NCI-H2107 (cell line): ENCODE data around the gene NPM3.
"Not testable (repeated sequence)": the region's sequence is repeated elsewhere in the genome, so short reads cannot be mapped to it uniquely, and the experiment has no call there.

ENCODE experiments used
- DNase-seq: peaks from one replicate; lab custom pipeline; 2025; lab: John Stamatoyannopoulos, UW

NPM3 gene

GRCh38 chr10:101803511-101803910, 20.3 kb upstream of the NPM3 start:
- no peak for DNase-seq

DNA sequence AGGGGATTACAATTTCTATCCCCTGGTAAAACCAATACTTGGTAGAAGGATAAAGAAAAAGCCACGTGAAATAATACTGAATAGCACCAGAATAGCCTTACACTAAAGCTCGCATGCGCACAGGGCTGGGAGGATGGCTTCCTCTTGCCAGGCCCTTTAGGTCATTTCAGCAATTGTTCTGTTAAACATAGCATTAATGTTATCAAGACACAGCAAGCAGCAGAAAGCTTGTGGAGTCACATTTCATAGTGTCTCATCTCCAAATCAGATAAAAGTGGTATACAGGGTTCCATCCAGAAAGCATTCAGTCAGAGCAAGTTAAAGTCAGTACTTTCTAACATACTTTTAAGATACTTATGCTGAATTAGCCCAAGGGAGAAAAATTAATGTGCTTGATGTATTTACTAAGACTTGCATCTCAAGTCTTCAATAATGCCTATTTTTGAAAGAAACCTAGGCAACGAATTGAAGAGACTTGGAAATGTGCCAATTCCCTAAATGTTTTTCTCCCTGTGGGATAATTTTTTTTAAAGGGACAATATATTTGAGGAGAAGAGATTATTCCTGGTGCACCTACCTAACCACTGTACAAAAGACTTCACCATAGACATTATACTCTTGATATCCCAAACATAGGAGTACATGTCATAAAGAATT, 14.3 kb upstream of the NPM3 start:
- no peak for DNase-seq

- DNase-seq: no peak
These were observed 10.3 kb upstream of the NPM3 start for GRCh38 chr10:101793526-101793925.

DNA sequence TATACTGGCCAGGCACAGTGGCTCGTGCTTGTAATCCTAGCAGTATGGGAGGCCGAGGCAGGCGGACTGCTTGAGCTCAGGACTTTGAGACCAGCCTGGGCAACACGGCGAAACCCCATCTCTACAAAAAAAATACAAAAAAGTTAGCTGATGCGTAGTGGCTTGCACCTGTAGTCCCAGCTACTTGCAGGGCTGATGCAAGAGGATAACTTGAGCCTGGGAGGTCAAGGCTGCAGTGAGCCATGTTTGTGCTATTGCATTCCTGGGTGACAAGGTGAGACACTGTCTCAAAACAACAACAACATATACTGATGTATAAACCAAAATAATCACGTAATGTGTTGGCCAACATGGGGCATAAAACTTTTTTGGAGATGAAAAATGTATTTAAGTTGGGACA, 6.4 kb upstream of the NPM3 start:
- DNase-seq: no peak

DNA sequence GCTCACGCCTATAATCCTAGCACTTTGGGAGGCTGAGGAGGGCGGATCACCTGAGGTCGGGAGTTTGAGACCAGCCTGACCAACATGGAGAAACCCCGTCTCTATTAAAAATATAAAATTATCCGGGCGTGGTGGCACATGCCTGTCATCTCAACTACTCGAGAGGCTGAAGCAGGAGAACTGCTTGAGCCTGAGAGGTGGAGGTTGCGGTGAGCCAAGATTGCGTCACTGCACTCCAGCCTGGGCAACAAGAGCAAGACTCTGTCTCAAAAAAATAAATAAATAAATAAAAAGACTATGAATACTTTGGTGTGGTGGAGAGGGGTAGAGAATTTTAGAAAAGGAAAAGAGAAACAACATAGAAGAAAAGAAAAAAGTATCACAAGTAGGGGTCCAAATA, 6.0 kb upstream of the NPM3 start:
- not testable (repeated sequence) for DNase-seq

GRCh38 chr10:101785801-101786200, 2.6 kb upstream of the NPM3 start:
- no peak for DNase-seq

- DNase-seq: no peak
These were observed 1.3 kb upstream of the NPM3 start for GRCh38 chr10:101784558-101784957.

GRCh38 chr10:101783736-101784118, 481 bp upstream of the NPM3 start:
- no peak for DNase-seq

GRCh38 chr10:101781984-101782810, 1.0 kb downstream of the NPM3 start:
- DNase-seq: no peak

DNA sequence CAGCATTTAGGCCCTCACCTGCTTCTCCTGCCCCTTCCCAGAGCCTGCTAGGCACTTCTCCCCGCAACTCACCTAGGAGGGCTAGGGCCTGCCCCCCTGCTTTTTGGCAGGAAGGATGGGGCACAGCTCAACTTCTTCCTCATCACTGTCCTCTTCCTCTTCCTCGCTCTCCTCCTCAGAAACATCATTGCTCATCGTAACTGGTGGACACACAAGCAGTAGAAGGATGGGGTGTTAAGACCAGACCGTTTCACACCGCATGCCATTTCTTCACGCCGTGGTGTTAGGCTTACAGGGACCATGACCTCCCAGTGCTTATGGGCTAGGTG, 1.6 kb downstream of the NPM3 start:
- no peak for DNase-seq

GRCh38 chr10:101780818-101781654, 2.2 kb downstream of the NPM3 start:
- peak; percentile 8 for DNase-seq

DNA sequence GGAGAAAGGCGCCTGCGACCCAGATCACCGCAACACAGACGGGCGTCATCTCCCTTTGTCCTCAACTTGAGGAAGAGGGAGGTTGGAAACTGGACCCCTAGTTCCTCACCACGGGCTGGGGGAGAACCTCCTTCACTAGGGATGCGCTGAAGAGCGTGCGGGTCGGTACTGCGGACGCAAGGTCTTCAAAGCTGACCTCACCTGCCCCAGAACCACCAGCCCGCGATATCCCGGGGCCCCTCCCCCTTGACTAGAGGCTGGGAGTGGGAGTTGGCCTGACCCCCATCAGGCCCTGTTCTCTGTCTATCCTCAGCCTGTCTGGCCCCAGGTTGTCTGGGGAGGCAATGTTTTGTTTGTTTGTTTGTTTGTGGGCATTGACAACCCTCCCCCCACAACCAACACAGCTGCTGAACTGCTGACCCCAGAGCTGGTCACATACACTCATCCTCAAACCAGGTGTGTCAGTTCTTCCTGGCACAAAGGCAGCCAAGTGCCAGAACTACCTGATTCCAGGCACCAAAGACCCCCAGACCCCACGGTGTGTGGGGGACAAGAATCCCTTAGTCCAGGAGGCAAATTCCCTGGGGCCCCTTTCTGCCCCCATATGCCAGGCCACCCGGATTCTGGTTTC, 2.9 kb downstream of the NPM3 start:
- DNase-seq: no peak

DNA sequence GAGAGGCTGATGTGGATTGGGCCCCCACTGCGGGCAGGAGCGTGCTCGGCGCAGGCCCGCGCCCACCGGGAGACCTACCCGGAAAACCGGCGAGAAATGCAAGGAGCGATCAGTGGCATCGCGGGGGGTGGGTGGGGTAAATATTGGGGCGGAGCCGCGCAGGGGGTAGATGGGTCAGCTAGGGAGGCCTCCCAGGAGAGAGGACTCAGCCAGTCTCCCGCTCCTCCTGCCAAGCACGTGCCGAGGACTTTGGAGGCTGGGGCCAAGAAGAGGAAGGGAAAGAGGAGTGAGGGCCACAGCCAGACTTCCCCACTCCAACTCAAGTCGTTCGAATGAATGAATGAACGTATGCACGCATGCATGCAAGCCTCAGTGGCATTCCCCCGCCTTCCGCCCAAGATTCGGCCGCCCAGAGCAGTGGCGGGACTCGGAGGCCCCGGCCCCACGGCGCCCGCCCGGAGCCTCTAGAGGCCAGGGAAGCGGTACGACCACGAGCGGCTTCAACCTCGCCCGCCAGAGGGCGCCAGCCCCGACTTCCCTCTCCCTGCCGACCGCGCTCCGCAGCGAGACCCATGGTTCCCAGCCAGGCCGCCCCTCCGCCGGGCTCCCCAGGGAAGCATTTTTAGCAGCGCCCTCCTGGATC, 3.6 kb downstream of the NPM3 start:
- DNase-seq: peak; percentile 22

- DNase-seq: peak; percentile 1
These were observed 4.3 kb downstream of the NPM3 start for GRCh38 chr10:101778781-101779543.

GRCh38 chr10:101778151-101778780, 5.0 kb downstream of the NPM3 start:
- DNase-seq: no peak

- DNase-seq: no peak
These were observed 5.6 kb downstream of the NPM3 start for GRCh38 chr10:101777619-101778145.

- DNase-seq: no peak
These were observed 7.0 kb downstream of the NPM3 start for GRCh38 chr10:101776161-101776817.

DNA sequence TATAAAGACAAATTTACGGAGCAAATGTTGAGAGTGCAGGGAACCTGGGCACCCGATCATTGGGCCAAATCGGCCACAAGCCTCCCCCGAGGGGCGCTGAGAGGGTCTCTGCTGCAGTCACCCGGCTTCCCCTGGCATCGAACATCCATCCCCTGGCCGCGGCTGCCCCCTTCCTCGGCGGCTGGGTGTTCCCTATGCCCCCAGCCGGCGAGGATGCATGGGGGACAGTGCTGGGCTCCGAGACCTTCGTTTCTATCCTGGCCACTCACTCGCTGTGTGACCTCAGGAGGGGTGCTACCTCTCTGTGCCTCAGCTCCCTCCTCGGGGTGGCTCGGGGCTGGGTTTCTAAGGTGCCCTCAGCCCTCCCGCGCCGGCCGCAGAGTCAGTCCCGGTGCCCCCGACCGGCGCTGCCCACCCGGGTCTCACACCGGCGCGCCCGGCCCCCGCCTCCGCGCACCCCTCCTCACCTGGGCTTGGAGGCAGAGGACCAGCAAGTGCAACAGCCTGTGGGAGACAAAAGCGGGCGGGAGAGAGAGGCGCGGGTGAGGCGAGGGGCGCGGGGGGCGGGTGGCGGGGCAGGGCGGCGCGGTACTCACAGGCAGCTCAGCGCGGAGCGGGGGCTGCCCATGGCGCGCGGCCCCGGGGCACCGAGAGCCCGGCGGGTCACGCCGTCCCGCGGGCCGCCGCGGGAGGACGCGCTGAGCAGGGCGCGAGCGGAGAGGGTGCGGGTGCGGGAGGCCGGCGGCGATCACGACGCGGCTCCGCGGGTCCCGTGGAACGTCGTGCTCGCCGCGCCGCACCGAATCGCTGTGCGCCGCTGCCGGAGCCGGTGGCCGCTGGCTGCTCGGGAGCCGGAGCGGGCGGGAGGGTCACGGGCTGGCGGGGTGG, 7.7 kb downstream of the NPM3 start, which contains the start of gene FGF8:
Gene FGF8, minus strand, starts transcription at position 842 of the 888 bp plus-strand sequence. Its CDS starts 214 bp downstream, at position 628.
- DNase-seq: no peak
